HL-60 (cell line): ENCODE results near the gene NCAPG2.

ENCODE experiments used
- DNase-seq, 2 experiments: peaks; one replicate each; pipeline ENCODE4 v3.0.0-alpha.2; 2010 to 2020; ENCODE audit warnings: low read depth in 1 of 2, low spot score in 1 of 2
- H3K27ac ChIP-seq: fragments of 250-450 bp; sonication (Bioruptor Pico); replicated peaks from 2 replicates; pipeline ENCODE4 v1.5.1; 2020; ENCODE audit warnings: mild to moderate bottlenecking, moderate library complexity
- H3K27me3 ChIP-seq: fragments of 250-450 bp; sonication (Bioruptor Pico); 2 replicates; pipeline ENCODE4 v1.5.1; 2021; ENCODE audit warnings: mild to moderate bottlenecking, moderate library complexity; ENCODE audit not compliant: insufficient read depth, poor library complexity, severe bottlenecking
- H3K4me3 ChIP-seq: replicated peaks from 2 replicates; pipeline ENCODE4 v1.5.1; 2011; ENCODE audit warnings: mild to moderate bottlenecking, control low read depth, low read length; ENCODE audit not compliant: insufficient read depth
- CTCF ChIP-seq: IDR thresholded peaks from one replicate; pipeline ENCODE4 v1.5.1; 2011; ENCODE audit warnings: low read length, control low read depth, inconsistent platforms; ENCODE audit not compliant: insufficient read depth
- GABPA ChIP-seq: IDR thresholded peaks from 2 replicates; pipeline ENCODE4 v1.6.1; 2012; ENCODE audit warnings: low read depth
- POLR2AphosphoS5 ChIP-seq: IDR thresholded peaks from 2 replicates; pipeline ENCODE4 v1.6.1; 2012; ENCODE audit warnings: low read depth
- REST ChIP-seq: IDR thresholded peaks from 2 replicates; pipeline ENCODE4 v1.6.1; 2012; ENCODE audit warnings: low read depth; ENCODE audit not compliant: insufficient replicate concordance
- SPI1 ChIP-seq: IDR thresholded peaks from 2 replicates; pipeline ENCODE4 v1.6.1; 2012; ENCODE audit warnings: low read depth, mild to moderate bottlenecking, borderline replicate concordance

NCAPG2 gene

GRCh38 chr7:158682456-158682855, 22.1 kb downstream of the NCAPG2 start:
- Histone ChIP-seq H3K27ac (no peak overlapping the region), H3K4me3 (no peak overlapping the region), H3K27me3 (no peaks in the 10 kb centered on the region)
- TF ChIP-seq POLR2AphosphoS5 (no peak), SPI1 (no peak), CTCF (no peak), GABPA (no peak), REST (no peak)
- no peak for DNase-seq

GRCh38 chr7:158680754-158681153, 23.9 kb downstream of the NCAPG2 start:
- Histone ChIP-seq H3K27ac (no peak overlapping the region), H3K27me3 (no peaks in the 10 kb centered on the region), H3K4me3 (no peak overlapping the region)
- TF ChIP-seq REST (no peak), SPI1 (no peak), GABPA (no peak), POLR2AphosphoS5 (no peak), CTCF (no peak)
- no peak for DNase-seq

GRCh38 chr7:158676906-158677305, 27.7 kb downstream of the NCAPG2 start:
- TF ChIP-seq POLR2AphosphoS5 (no peak), CTCF (no peak), REST (no peak), GABPA (no peak)
- Histone ChIP-seq H3K4me3 (no peak overlapping the region), H3K27me3 (no peaks in the 10 kb centered on the region), H3K27ac (no peak overlapping the region)
- DNase-seq = no peak
